Liver (tissue), 3 donors: ENCODE data around the gene NINJ1.

ENCODE experiments used
- CTCF ChIP-seq: fragments of 150-350 bp; IDR thresholded peaks from 2 replicates; pipeline ENCODE4 v1.5.1; 2017; ENCODE audit warnings: improper control_type of control experiment, low read depth, low read length; ENCODE audit not compliant: missing input control
- FOXA1 ChIP-seq: IDR thresholded peaks from 2 replicates; pipeline ENCODE4 v1.6.1; 2016; ENCODE audit warnings: antibody characterized with exemption
- GABPA ChIP-seq, 2 donors: IDR thresholded peaks in 1 of 2; conservative IDR thresholded peaks in 1 of 2; 2 replicates each; pipeline ENCODE4 v1.6.1; 2016; ENCODE audit warnings: antibody characterized with exemption in 2 of 2, mild to moderate bottlenecking in 1 of 2, moderate library complexity in 1 of 2
- TAF1 ChIP-seq: conservative IDR thresholded peaks from 2 replicates; pipeline ENCODE4 v1.6.1; 2016; ENCODE audit warnings: antibody characterized with exemption, mild to moderate bottlenecking
- TF ChIP-seq, protein P1 (sequence below): IDR thresholded peaks from 2 replicates; pipeline ENCODE4 v1.6.1; 2016; ENCODE audit warnings: antibody characterized with exemption, mild to moderate bottlenecking
- donor health status: healthy.
- donor health status: healthy.

- TF ChIP-seq CTCF = no peak
- no peak for TF ChIP-seq GABPA (IDR thresholded peaks at IDR 0.05 in 1 of 2, conservative IDR thresholded peaks at IDR 0.05 in 1 of 2)
- TF ChIP-seq, protein P1, sequence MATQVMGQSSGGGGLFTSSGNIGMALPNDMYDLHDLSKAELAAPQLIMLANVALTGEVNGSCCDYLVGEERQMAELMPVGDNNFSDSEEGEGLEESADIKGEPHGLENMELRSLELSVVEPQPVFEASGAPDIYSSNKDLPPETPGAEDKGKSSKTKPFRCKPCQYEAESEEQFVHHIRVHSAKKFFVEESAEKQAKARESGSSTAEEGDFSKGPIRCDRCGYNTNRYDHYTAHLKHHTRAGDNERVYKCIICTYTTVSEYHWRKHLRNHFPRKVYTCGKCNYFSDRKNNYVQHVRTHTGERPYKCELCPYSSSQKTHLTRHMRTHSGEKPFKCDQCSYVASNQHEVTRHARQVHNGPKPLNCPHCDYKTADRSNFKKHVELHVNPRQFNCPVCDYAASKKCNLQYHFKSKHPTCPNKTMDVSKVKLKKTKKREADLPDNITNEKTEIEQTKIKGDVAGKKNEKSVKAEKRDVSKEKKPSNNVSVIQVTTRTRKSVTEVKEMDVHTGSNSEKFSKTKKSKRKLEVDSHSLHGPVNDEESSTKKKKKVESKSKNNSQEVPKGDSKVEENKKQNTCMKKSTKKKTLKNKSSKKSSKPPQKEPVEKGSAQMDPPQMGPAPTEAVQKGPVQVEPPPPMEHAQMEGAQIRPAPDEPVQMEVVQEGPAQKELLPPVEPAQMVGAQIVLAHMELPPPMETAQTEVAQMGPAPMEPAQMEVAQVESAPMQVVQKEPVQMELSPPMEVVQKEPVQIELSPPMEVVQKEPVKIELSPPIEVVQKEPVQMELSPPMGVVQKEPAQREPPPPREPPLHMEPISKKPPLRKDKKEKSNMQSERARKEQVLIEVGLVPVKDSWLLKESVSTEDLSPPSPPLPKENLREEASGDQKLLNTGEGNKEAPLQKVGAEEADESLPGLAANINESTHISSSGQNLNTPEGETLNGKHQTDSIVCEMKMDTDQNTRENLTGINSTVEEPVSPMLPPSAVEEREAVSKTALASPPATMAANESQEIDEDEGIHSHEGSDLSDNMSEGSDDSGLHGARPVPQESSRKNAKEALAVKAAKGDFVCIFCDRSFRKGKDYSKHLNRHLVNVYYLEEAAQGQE = no peak
- TF ChIP-seq FOXA1 = no peak
- TF ChIP-seq TAF1 = no peak
These were observed 57.8 kb downstream of the NINJ1 start for GRCh38 chr9:93076101-93076791.
